Measurements from ENCODE around the gene SCGB2B2. TPM values are rescaled to one million over a fixed set of nuclear protein-coding genes. Genes with fewer than 3 reads are reported as not detected.
A peak's percentile ranks its signal among the peaks of the same experiment; 100 is the strongest.
"Not testable (repeated sequence)": the region's sequence is repeated elsewhere in the genome, so short reads cannot be mapped to it uniquely, and the experiment has no call there.

SCGB2B2 gene, protein sequence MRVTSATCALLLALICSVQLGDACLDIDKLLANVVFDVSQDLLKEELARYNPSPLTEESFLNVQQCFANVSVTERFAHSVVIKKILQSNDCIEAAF
- polyA plus RNA-seq (ENCODE audit: insufficient read length), result 1.1 TPM
- long read RNA-seq, donor 1, partial matches to known transcripts, result 27 of 27 reads
- long read RNA-seq, donor 1, other reads (novel, unspliced or antisense), result 0 of 27 reads
- long read RNA-seq, donor 2, result 0 reads
- long read RNA-seq, donor 3, partial matches to known transcripts, result 5 of 10 reads
- long read RNA-seq, donor 3, other reads (novel, unspliced or antisense), result 5 of 10 reads
- long read RNA-seq, donor 4, result 0 reads
- long read RNA-seq, donor 5, partial matches to known transcripts, result 0 of 23 reads
- long read RNA-seq, donor 5, other reads (novel, unspliced or antisense), result 23 of 23 reads
- long read RNA-seq, donor 6, partial matches to known transcripts, result 25 of 25 reads
- long read RNA-seq, donor 6, other reads (novel, unspliced or antisense), result 0 of 25 reads
- long read RNA-seq, donor 7, partial matches to known transcripts, result 38 of 43 reads
- long read RNA-seq, donor 7, other reads (novel, unspliced or antisense), result 5 of 43 reads
- long read RNA-seq, donor 8, partial matches to known transcripts, result 13 of 13 reads
- long read RNA-seq, donor 8, other reads (novel, unspliced or antisense), result 0 of 13 reads

DNA sequence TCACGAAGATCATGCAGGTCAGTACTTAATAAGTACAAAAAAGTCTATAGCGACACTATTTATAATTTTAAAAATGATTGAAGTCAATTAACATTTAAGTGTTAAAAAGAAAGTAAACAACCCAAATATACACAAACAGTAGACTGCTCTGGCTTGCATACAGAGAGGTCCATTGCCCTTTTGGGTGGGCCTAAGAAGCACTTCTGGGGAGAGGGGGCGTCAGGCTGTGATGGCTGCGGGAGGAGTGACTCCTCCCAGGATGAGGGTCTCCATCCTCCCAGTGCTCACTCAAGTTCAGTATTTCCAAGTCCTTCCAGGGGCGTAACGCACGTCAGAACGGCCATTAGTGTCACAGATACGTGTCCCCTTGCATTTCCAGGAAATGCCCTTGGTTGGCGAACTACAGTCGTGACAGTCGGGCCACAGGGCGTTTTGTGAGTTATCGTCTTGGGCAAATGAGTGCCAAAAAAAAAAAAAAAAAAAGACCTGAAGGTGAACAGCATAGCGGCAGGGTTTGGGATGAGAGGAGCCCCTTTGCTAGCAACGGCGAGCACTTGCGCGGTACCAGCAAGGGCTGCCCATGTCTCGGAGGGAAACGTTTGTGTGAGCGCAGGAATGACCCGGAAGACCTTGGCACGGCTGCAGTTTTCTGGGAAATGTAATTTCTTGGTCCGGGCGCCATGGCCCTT is at the start of gene SCGB2B2:
SCGB2B2 (minus strand) TSS at position 463 of the 689 bp plus-strand sequence. CDS start 82,596 bp downstream, outside the sequence.
- peak; percentile 74 for DNase-seq

DNA sequence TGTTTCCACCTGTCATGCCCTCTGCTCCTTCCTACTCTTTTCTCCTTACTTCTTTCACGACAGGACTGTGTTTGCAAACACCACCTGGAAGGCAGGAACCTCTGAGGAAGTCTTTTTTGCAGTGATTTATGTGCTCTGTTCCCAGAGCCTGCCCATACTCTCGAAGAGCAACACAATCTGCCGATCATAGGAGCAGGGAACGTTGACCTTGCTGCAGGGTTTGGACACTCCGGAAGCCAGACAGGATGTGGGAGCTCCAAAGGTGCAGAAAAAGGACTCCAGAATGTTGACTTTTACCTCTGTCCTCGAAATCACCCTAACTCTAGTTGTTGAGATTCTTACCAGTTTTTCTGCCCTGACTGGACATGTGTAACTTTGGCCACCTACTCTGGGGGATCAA is 48.4 kb upstream of the SCGB2B2 start:
- no peak for DNase-seq

- DNase-seq, result no peak
These were observed 45.4 kb upstream of the SCGB2B2 start for GRCh38 chr19:34722353-34722752.

- no peak for DNase-seq
These were observed 38.4 kb upstream of the SCGB2B2 start for GRCh38 chr19:34715357-34715756.

DNA sequence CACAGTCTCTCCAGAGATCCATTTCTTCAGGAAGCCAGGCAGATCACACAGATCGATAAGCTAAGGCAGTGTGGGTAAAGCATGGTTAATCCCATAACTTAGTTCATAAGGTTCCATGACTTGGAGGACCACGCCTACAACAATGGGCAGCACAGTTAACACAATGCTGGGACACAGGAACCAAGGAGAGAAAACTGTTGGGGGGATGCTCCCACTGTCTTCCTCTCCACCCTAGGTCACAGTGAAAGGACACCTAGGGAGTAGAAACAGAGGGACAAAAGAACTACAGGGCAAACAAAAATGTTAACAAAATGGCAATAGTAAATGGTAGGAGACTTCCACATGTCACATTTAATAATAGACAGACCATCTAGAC is 36.3 kb upstream of the SCGB2B2 start:
- no peak for DNase-seq

GRCh38 chr19:34712395-34713261 is 35.7 kb upstream of the SCGB2B2 start:
- DNase-seq, result peak; percentile 66

- DNase-seq, result no peak
These were observed 34.9 kb upstream of the SCGB2B2 start for GRCh38 chr19:34711890-34712289.

DNA sequence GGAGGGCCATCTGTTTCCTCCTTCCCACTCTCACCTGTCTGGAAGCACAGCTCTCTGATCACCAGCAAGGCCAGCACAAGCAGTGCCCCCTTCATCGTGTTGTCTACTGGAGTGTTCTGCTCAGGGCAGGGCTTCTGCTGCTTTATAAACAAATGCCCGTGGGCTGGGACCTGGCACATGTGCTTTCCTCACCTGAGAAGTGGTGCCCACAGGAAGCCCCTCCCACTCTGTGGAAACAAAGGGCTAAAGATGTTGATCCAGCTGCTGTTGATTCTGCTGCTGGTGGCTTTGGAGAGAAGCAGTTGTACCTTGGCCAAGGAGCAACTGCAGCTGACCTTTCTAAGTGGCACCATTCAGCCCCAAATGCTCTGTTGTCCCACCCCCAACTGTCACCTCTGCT is 30.7 kb upstream of the SCGB2B2 start:
- DNase-seq, result no peak

DNA sequence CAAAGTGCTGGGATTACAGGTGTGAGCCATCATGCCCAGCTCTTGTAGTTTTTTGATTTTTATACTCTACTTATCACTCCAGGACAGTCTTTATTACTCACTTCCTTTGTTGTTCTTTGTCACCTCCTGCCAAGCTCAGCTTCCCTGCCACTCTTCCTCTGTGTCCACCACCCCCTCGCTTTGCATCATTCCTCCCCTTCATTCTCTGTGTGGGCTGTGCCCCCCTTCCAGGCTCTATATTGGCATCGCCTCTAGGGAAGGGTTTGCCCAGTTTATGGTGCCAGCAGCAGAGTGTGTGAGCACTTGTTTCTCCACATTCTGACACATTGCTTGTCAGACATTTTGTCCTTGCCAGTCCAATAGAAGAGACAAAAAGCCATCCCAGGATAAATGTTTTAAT is 15.6 kb upstream of the SCGB2B2 start:
- no peak for DNase-seq

- no peak for DNase-seq
These were observed 13.4 kb upstream of the SCGB2B2 start for GRCh38 chr19:34690372-34690771.

DNA sequence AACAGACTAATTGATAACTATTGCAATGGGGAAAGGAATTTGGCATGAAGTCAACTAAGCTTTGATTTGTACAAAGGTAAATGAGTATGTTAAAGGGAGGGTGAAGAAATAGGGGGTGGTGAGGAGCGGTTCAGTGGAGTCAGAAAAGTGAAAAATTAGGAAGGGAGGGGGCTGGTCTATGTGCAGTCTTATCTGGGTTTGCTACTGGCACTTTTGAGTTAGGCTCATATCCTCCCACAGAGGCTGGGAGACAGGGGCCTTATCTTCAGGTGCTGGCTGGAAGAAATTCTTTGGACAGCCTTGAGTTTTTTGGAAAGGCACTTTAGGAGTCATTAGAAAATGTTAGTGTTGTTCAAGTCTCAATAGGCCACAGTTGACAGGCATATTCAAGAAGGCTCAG is 11.6 kb upstream of the SCGB2B2 start:
- DNase-seq, result no peak

DNA sequence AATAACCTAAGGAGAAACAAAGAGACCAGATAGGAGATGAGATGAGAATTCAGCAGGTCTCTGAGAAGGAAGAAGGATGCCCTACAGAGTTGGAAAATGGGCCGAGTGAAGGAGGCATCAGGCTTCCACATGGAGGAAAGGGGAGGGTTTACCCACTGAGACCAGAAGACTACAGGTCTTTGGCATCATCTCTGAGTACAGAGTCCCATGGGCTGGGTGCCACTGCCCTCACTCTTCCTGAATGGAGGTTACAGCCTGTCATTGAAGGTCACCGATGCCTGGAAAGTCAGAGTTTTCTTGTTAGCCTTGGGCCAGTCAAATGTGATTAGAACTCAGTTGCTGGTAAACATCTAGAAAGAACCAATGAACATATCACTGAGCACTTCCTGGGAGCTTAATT is 10.4 kb upstream of the SCGB2B2 start:
- no peak for DNase-seq

DNA sequence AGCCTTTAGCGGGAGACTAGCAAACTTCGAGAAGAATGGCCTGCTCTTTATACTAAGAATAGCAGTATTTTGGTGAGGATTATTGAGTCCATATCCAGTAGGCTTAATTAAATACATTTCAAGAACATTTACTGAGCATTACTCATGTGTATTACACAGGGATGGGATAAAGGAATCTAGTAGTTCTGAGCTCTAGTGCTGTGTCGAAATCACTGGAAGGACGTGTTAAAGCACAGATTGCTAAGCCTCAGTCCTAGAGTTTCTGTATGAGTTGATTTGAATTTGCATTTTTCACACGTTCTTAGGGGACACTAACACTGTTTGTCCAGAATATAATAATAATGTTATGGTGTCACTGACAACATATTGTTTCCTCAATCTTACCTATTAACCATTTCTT is 9.5 kb upstream of the SCGB2B2 start:
- no peak for DNase-seq

GRCh38 chr19:34685266-34685665 is 8.3 kb upstream of the SCGB2B2 start:
- not testable (repeated sequence) for DNase-seq

- no peak for DNase-seq
These were observed 4.5 kb upstream of the SCGB2B2 start for GRCh38 chr19:34681478-34681877.

GRCh38 chr19:34678421-34678820 is 1.5 kb upstream of the SCGB2B2 start:
- DNase-seq, result no peak

GRCh38 chr19:34678085-34678412 is 1.1 kb upstream of the SCGB2B2 start:
- no peak for DNase-seq

GRCh38 chr19:34677386-34678084 is 576 bp upstream of the SCGB2B2 start, which contains the start of gene ZNF302:
TSS of gene ZNF302 (plus strand) at chr19:34677678. CDS start at chr19:34678805, 1,127 bp downstream.
- DNase-seq, result peak; percentile 96

- no peak for DNase-seq
These were observed 1.0 kb downstream of the SCGB2B2 start for GRCh38 chr19:34675919-34676318.

- DNase-seq, result no peak
These were observed 1.7 kb downstream of the SCGB2B2 start for GRCh38 chr19:34675250-34675649.

DNA sequence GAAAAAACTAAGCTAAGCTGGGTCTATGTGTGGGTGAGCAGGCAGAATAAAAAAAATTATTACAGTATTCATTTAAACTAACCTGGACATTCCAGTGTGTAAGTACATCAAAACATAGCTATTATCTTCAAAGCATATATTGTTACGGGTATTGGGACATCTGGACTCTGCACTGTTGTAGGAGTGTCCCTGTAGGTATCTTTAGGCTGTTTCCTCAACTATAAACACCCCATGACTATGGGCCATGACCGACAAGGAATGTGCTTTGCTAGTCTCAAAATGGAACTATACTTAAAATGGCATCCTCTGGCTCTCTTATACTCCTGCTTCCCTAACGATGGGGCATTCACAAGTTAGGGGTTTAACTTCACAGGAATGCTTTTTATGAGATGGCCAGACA is 3.4 kb downstream of the SCGB2B2 start:
- no peak for DNase-seq
